Activated CD4-positive, alpha-beta T cell treated with anti-CD3 and anti-CD28 coated beads, Interleukin-2, amount 10 ng/mL, durations not matched to agents 24 days and 14 days (primary cell): ENCODE data around the gene PRB2. TPM values are rescaled to one million over a fixed set of nuclear protein-coding genes. Genes with fewer than 3 reads are reported as not detected.
"Not testable (repeated sequence)": the region's sequence is repeated elsewhere in the genome, so short reads cannot be mapped to it uniquely, and the experiment has no call there.

ENCODE experiments used
- DNase-seq: peaks from one replicate; pipeline ENCODE4 v3.0.0; 2022
- H3K27ac Mint-ChIP-seq: one replicate; pipeline ENCODE4 v1.8.0; 2022; ENCODE audit warnings: mild to moderate bottlenecking, mixed read lengths
- H3K27me3 Mint-ChIP-seq: one replicate; pipeline ENCODE4 v1.8.0; 2022; ENCODE audit warnings: mixed read lengths
- H3K36me3 Mint-ChIP-seq: one replicate; pipeline ENCODE4 v1.8.0; 2022; ENCODE audit warnings: low read depth, mild to moderate bottlenecking, mixed read lengths
- H3K4me1 Mint-ChIP-seq: one replicate; pipeline ENCODE4 v1.8.0; 2021; ENCODE audit warnings: mixed read lengths
- H3K4me3 Mint-ChIP-seq: one replicate; pipeline ENCODE4 v1.8.0; 2022; ENCODE audit warnings: mild to moderate bottlenecking, moderate library complexity, mixed read lengths
- H3K9me3 Mint-ChIP-seq: one replicate; pipeline ENCODE4 v1.8.0; 2021; ENCODE audit warnings: mixed read lengths
- intact Hi-C: fragments of 100-400 bp; cut with micrococcal nuclease; formaldehyde crosslinking; loops from one replicate; pipeline ENCODE4 v1.15.1; 2023
- total RNA-seq: library from RNA; stranded (reverse); gene quantifications from 2 replicates; pipeline ENCODE4 v1.2.3, GENCODE V29; 2022

The PRB2 gene
- not detected in 2 replicates for total RNA-seq

DNA sequence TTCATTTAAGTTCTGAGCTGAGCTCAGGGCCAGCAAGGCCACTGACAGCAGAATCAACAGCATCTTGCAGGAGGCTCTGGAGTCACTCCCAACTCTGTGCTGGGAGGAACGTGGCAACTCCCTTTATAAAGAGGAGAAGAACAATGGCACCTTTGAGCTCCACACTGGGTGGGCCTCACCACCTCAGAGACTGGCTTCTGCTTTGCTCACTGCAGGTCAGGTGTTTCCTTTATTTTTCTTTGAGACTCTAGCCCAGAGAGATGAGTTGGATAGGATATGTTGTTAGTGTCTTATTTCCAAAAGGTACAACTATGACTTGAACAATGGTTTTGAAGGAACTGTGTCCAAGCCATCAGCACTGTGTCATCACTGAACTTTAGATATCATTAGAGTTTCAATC is at the start of gene PRB2:
TSS of gene PRB2 (minus strand) at position 101 of the 400 bp plus-strand sequence. CDS start at position 63, 38 bp downstream.
- H3K27me3 Mint-ChIP-seq, H3K36me3 Mint-ChIP-seq, DNase-seq, H3K4me1 Mint-ChIP-seq, H3K4me3 Mint-ChIP-seq, intact Hi-C loops, H3K9me3 Mint-ChIP-seq, H3K27ac Mint-ChIP-seq: not testable (repeated sequence)

- Mint-ChIP-seq H3K4me3 (no peak overlapping the region), H3K27ac (no peak overlapping the region), H3K4me1 (no peaks in the 10 kb centered on the region), H3K9me3 (no peaks in the 10 kb centered on the region), H3K36me3 (no peaks in the 10 kb centered on the region), H3K27me3 (no peaks in the 10 kb centered on the region)
- intact Hi-C loops, result no loop called here
- no peak for DNase-seq
These were observed 42.6 kb upstream of the PRB2 start for GRCh38 chr12:11437966-11438365.

DNA sequence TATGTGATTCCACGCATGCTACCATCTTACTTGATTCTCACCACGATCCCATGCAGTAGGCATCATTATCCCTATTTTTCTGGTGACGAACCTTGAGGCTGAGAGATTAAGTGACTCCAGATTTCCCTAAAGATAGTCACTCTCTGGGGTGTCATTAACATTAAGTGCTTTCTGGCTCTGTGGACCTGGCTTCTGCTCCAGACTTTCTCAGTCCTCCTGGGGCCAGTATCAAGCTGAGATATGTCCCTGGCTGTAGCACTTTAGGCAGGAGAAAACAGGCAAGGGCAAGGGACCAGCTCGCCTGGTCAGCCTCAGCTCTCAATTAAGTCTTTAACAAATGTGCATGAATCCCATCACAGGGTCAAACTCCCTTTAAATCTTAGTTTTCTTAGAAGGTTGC is 38.3 kb upstream of the PRB2 start:
- peaks cover 2% of the 10 kb centered on the region for H3K4me1 Mint-ChIP-seq
- no peaks in the 10 kb centered on the region for H3K9me3 Mint-ChIP-seq
- intact Hi-C loops, result no loop called here
- H3K27ac Mint-ChIP-seq, result no peak overlapping the region
- DNase-seq, result no peak
- H3K27me3 Mint-ChIP-seq, result peaks cover 5% of the 10 kb centered on the region
- no peak overlapping the region for H3K4me3 Mint-ChIP-seq
- no peaks in the 10 kb centered on the region for H3K36me3 Mint-ChIP-seq

- no peak overlapping the region for H3K27ac Mint-ChIP-seq
- no peaks in the 10 kb centered on the region for H3K36me3 Mint-ChIP-seq
- H3K9me3 Mint-ChIP-seq, result no peaks in the 10 kb centered on the region
These were observed 36.1 kb upstream of the PRB2 start for GRCh38 chr12:11431486-11431885.

GRCh38 chr12:11427341-11427740 is 32.0 kb upstream of the PRB2 start:
- Mint-ChIP-seq H3K9me3 (peaks cover 3% of the 10 kb centered on the region), H3K4me3 (no peak overlapping the region), H3K36me3 (no peaks in the 10 kb centered on the region), H3K27me3 (peaks cover 8% of the 10 kb centered on the region), H3K27ac (no peak overlapping the region), H3K4me1 (peaks cover 2% of the 10 kb centered on the region)
- DNase-seq, result no peak
- intact Hi-C loops, result no loop called here

More at GRCh38 chr12:11431486-11431885, 36.1 kb upstream of the PRB2 start:
- DNase-seq, result no peak
- Mint-ChIP-seq H3K27me3 (peaks cover 5% of the 10 kb centered on the region), H3K4me1 (peaks cover 2% of the 10 kb centered on the region), H3K4me3 (no peak overlapping the region)
- intact Hi-C loops, result no loop called here

- Mint-ChIP-seq H3K36me3 (no peaks in the 10 kb centered on the region), H3K4me1 (no peaks in the 10 kb centered on the region), H3K27ac (no peak overlapping the region), H3K27me3 (no peaks in the 10 kb centered on the region), H3K9me3 (peaks cover 9% of the 10 kb centered on the region), H3K4me3 (no peak overlapping the region)
- no peak for DNase-seq
- intact Hi-C loops, result no loop called here
These were observed 17.4 kb upstream of the PRB2 start for GRCh38 chr12:11412731-11413130.

DNA sequence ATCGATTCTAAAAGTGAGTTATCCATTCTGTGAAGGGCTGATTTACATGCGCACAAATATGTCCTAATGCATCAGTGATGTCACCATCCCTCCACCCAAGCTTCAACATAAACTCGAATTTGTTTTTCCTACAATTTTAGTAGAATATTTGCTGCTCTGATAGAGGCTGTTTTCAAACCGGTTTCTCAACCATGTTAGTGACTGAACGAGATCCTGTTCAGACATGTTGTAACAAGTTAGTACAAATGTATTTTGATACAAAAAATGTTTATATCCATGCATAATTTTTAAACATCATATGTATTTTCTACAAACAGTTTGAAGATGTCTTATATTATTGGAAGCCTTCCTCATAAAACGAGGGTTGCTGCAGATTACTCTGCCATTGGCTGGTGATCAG is 12.7 kb upstream of the PRB2 start:
- Mint-ChIP-seq H3K27me3 (no peaks in the 10 kb centered on the region), H3K4me3 (no peak overlapping the region), H3K9me3 (peaks cover 3% of the 10 kb centered on the region), H3K27ac (no peak overlapping the region), H3K36me3 (no peaks in the 10 kb centered on the region), H3K4me1 (no peaks in the 10 kb centered on the region)
- intact Hi-C loops, result no loop called here
- no peak for DNase-seq

DNA sequence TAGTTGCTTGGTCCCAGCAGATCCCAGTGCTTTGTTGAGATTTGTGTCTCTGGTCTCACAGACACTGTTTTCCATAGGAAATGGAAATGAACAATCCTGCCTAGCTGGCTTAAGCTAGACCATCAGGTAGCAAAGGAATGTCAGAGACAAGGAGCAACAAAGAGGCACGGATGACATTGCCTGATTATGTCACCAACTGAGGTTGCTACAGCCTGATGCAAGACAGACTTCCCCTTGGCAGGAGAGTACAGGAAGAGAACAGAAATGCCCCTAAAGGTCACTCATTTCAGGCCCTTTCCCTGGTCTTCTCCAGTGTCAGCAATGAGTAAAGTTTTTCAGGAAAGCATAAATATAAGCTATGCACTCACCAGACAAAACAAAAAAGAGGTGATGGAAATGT is 2.0 kb upstream of the PRB2 start:
- Mint-ChIP-seq H3K27me3 (peaks cover 3% of the 10 kb centered on the region), H3K36me3 (no peaks in the 10 kb centered on the region), H3K4me1 (no peaks in the 10 kb centered on the region), H3K27ac (no peak overlapping the region), H3K9me3 (no peaks in the 10 kb centered on the region), H3K4me3 (no peak overlapping the region)
- DNase-seq, result no peak
- intact Hi-C loops, result no loop called here

DNA sequence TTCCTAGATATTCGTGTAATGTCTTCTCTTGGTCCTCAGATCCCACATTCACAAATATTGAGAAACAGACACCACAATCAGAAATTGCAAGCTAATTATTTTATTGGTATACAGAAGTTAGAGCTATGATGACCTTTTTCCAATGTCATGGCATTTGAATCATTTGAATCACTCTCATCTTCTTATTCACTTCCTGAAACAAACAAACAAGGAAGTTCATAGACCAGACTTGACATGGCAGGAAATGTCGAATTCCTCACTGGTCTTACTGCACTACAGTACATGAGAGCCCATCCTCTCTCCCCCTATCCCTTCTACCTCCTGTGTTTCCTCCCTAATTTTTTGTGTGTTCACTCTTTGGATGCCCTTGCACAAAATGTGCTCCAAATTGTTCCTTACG is 3.9 kb downstream of the PRB2 start:
- H3K4me3 Mint-ChIP-seq, H3K27ac Mint-ChIP-seq, H3K4me1 Mint-ChIP-seq, H3K9me3 Mint-ChIP-seq, H3K27me3 Mint-ChIP-seq, DNase-seq, intact Hi-C loops, H3K36me3 Mint-ChIP-seq: not testable (repeated sequence)

GRCh38 chr12:11377420-11377819 is 17.9 kb downstream of the PRB2 start:
- H3K36me3 Mint-ChIP-seq, H3K27ac Mint-ChIP-seq, H3K4me3 Mint-ChIP-seq, H3K27me3 Mint-ChIP-seq, intact Hi-C loops, DNase-seq, H3K4me1 Mint-ChIP-seq: not testable (repeated sequence)
- H3K9me3 Mint-ChIP-seq, result peaks cover 21% of the 10 kb centered on the region

DNA sequence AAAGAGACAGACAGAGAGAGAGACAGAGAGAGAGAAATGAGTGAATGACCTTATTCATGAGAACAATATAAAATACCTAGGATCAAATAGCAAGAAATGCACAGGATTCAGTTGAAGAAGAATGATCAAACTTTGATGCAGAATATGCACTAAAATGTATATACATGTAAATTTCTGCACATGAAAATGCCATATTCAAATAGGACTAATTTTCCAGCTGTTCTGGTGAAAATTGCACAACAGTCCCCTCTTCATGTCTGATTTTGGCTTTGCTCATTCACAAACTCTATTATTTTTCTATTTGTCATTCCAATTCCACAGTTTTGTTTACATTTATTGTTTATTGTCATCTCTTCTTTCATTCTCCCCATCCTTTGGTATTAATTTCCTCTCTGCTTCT is 34.2 kb downstream of the PRB2 start:
- Mint-ChIP-seq H3K4me3 (no peak overlapping the region), H3K9me3 (no peaks in the 10 kb centered on the region), H3K36me3 (no peaks in the 10 kb centered on the region), H3K4me1 (no peaks in the 10 kb centered on the region), H3K27ac (no peak overlapping the region), H3K27me3 (peaks cover 3% of the 10 kb centered on the region)
- intact Hi-C loops, result loop anchor here (10.0 kb wide), 1 partner anchor 124 kb away; no protein-coding TSS in a partner anchor
- DNase-seq, result no peak

DNA sequence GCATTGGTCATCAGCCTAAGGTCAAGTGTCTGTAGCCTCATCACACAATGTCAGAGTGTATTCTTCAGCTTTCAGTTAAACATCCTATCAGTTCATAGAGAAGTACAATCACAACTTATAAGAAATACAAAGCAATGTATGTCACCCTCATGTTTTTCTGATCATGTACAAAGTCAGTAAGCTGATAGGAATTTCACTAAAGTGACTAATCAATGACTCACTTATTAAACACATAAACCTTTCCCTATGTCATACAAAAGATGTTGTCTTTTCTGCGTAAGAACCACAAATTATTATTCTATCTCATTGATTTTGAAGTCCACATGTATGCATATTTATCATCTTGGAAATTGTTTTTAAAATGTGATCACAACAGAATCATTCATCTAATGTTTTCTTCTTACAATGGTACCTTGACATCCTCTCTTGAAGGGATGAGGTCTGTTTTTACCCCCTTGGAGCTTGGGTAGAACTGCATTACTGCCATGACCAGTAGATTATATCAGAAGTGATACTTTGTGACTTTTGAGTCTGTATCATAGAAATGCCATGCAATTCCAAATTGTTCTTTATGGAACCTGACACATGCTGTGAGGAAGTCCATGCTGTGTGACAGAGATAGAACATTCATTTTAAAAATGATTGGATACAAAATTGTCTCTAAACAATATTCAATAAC is 35.0 kb downstream of the PRB2 start:
- H3K36me3 Mint-ChIP-seq, H3K27ac Mint-ChIP-seq, H3K27me3 Mint-ChIP-seq, DNase-seq, H3K4me3 Mint-ChIP-seq, H3K4me1 Mint-ChIP-seq, H3K9me3 Mint-ChIP-seq: not testable (repeated sequence)
- intact Hi-C loops, result loop anchor here (10.0 kb wide), 1 partner anchor 124 kb away; no protein-coding TSS in a partner anchor

GRCh38 chr12:11351736-11352135 is 43.6 kb downstream of the PRB2 start:
- H3K9me3 Mint-ChIP-seq, H3K4me1 Mint-ChIP-seq, H3K4me3 Mint-ChIP-seq, DNase-seq, H3K27ac Mint-ChIP-seq, intact Hi-C loops, H3K36me3 Mint-ChIP-seq: not testable (repeated sequence)
- H3K27me3 Mint-ChIP-seq, result peaks cover 13% of the 10 kb centered on the region

DNA sequence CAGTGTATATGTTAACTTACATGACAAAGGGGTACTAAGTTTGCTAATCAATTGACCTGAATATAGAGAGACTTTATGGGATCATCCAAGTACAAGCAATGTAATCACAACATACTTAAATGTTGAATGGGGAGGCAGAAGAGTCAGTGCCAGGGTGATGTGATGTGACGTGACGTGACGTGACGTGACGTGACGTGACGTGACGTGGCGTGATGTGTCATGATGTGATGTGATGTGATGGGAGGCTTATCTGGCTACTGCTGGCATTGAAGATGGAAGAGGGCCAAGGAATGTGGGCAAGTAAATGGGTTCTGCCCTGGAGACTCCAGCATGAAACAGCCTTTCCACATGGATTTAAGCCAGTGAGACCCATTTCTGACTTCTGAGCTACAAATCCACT is 46.9 kb downstream of the PRB2 start:
- intact Hi-C loops, result no loop called here
- Mint-ChIP-seq H3K27me3 (no peaks in the 10 kb centered on the region), H3K36me3 (no peaks in the 10 kb centered on the region), H3K27ac (no peak overlapping the region), H3K4me3 (no peak overlapping the region), H3K9me3 (no peaks in the 10 kb centered on the region), H3K4me1 (no peaks in the 10 kb centered on the region)
- no peak for DNase-seq

- Mint-ChIP-seq H3K27ac (no peak overlapping the region), H3K27me3 (no peaks in the 10 kb centered on the region), H3K9me3 (no peaks in the 10 kb centered on the region), H3K36me3 (no peaks in the 10 kb centered on the region), H3K4me1 (no peaks in the 10 kb centered on the region), H3K4me3 (no peak overlapping the region)
- intact Hi-C loops, result no loop called here
- no peak for DNase-seq
These were observed 47.6 kb downstream of the PRB2 start for GRCh38 chr12:11347810-11348209.
